Gastrocnemius medialis (tissue), 4 donors: ENCODE data around the gene EEF1G. TPM values are rescaled to one million over a fixed set of nuclear protein-coding genes. Genes with fewer than 3 reads are reported as not detected.

ENCODE experiments used
- ATAC-seq, 2 donors: fragments of 150-250 bp; one replicate each; pipeline ENCODE4 v1.9.1; 2016
- DNase-seq, 2 donors: peaks; one replicate each; pipeline ENCODE4 v3.0.0-alpha.2; 2019
- H3K27ac ChIP-seq, 4 donors: fragments of 200-600 bp; sonication (generic); 1 replicate in 1 of 4; 2 replicates in 3 of 4; pipeline ENCODE4 v1.5.1; 2016 to 2018; ENCODE audit warnings: mild to moderate bottlenecking in 2 of 4, moderate library complexity in 1 of 4
- H3K27me3 ChIP-seq, 3 donors: fragments of 200-600 bp; sonication (generic) in 2 of 3; 1 replicate in 1 of 3; 2 replicates in 2 of 3; pipeline versions ENCODE4 v1.5.1 to v1.6.0; 2016 to 2019; ENCODE audit warnings: mild to moderate bottlenecking in 1 of 3, moderate library complexity in 1 of 3
- H3K36me3 ChIP-seq, 2 donors: fragments of 200-600 bp; sonication (generic) in 1 of 2; one replicate each; pipeline ENCODE4 v1.5.1; 2017 to 2018
- H3K4me1 ChIP-seq, 2 donors: fragments of 200-600 bp; sonication (generic) in 1 of 2; one replicate each; pipeline ENCODE4 v1.5.1; 2016 to 2017; ENCODE audit warnings: mild to moderate bottlenecking in 2 of 2
- H3K4me3 ChIP-seq, 4 donors: fragments of 200-600 bp; sonication (generic) in 3 of 4; 1 replicate in 1 of 4; 2 replicates in 3 of 4; pipeline ENCODE4 v1.5.1; 2016 to 2019; ENCODE audit warnings: mild to moderate bottlenecking in 2 of 4
- H3K9me3 ChIP-seq, 3 donors: fragments of 200-600 bp; sonication (generic) in 2 of 3; 1 replicate in 1 of 3; 2 replicates in 2 of 3; pipeline ENCODE4 v1.5.1; 2016 to 2019
- POLR2A ChIP-seq, 2 donors: fragments of 450-650 bp; IDR thresholded peaks; one replicate each; pipeline ENCODE4 v1.6.1; 2017; ENCODE audit warnings: antibody characterized with exemption in 2 of 2, mild to moderate bottlenecking in 2 of 2, moderate library complexity in 2 of 2
- in situ Hi-C, 4 donors: fragments of 200-750 bp; cut with MboI; loops; one replicate each; pipeline versions ENCODE4 v1.15.0 to v1.8.0; 2017; ENCODE audit warnings: low sequenced_read_pairs in 4 of 4
- intact Hi-C: fragments of 100-400 bp; cut with DNase I; formaldehyde crosslinking; loops from one replicate; pipeline ENCODE4 v1.15.1; 2023; ENCODE audit warnings: low total_unique reads
- total RNA-seq, 4 donors: library from RNA; depleted of rRNA; stranded (reverse); fragments of >200 nt; gene quantifications; one replicate each; pipeline versions ENCODE4 v1.1.0 to v1.2.3, GENCODE V29; 2016
- TF ChIP-seq, protein P1 (sequence below), 5 experiments: fragments of 450-650 bp in 3 of 5; fragments of 200-600 bp in 2 of 5; sonication (generic) in 2 of 5; IDR thresholded peaks in 4 of 5; conservative IDR thresholded peaks in 1 of 5; 1 replicate in 4 of 5; 2 replicates in 1 of 5; pipeline ENCODE4 v1.5.1; 2016 to 2019; ENCODE audit warnings: antibody characterized with exemption in 5 of 5, mild to moderate bottlenecking in 3 of 5, moderate library complexity in 3 of 5

The EEF1G gene
- total RNA-seq, 4 donors from 2014 or later: 1,797 to 2,946 (median 1,897) TPM

DNA sequence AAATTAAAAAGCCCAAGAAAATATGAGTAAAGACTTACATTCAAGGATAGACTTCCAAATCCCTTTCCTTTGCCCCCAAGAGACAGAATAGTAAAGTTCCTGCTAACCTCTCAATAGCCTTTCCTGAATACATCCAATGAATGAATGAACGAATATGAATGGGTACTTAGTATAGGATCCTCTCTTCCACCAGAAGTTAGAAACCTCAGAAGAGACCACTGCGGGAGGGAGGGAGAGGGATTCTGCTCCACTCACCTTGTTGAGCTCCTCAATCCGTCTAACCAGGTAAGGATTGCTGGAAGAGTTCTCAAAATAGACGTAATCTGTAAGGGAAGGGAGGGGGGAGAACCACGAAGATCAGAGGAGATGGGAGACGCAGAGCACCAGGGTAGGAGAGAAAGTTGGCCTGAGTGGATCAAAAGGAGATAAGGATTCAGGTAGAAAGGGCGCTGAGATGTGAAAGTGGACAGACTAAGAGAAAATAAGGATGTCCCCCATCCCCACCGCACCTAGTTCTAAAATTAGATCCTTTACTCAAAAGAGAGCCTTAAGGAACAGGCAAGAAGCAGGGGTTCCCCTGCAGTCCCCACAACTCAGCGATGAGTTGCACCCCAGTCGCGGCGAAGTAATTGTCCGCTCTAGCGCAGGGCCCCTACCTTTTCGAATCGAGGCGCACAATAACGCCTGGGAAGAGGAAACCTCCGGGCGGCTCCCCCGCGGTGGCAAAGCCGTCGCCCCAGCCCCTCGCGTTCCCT lies 26.9 kb upstream of the EEF1G start:
- no peak for ATAC-seq
- TF ChIP-seq POLR2A (IDR thresholded peaks at IDR 0.05): no peak
- TF ChIP-seq, protein P1, sequence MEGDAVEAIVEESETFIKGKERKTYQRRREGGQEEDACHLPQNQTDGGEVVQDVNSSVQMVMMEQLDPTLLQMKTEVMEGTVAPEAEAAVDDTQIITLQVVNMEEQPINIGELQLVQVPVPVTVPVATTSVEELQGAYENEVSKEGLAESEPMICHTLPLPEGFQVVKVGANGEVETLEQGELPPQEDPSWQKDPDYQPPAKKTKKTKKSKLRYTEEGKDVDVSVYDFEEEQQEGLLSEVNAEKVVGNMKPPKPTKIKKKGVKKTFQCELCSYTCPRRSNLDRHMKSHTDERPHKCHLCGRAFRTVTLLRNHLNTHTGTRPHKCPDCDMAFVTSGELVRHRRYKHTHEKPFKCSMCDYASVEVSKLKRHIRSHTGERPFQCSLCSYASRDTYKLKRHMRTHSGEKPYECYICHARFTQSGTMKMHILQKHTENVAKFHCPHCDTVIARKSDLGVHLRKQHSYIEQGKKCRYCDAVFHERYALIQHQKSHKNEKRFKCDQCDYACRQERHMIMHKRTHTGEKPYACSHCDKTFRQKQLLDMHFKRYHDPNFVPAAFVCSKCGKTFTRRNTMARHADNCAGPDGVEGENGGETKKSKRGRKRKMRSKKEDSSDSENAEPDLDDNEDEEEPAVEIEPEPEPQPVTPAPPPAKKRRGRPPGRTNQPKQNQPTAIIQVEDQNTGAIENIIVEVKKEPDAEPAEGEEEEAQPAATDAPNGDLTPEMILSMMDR (IDR thresholded peaks at IDR 0.05 in 4 of 5, conservative IDR thresholded peaks at IDR 0.05 in 1 of 5): no peak
- H3K36me3 ChIP-seq: peaks cover 0 to 44% of the 10 kb centered on the region in 2 donors
- in situ Hi-C loops (loop anchor here in 1 of 4 donors (25.0 kb wide), 1 partner anchor 112 kb away; the partner anchor contains the start of genes BSCL2 and GNG3), intact Hi-C loops (loop anchor here (1.0 to 5.0 kb wide), 6 partner anchors 8 to 203 kb away; partner anchors contain the start of genes BSCL2, GNG3 and UBXN1)
- H3K27ac ChIP-seq: peak overlapping the region; percentile 87 to 97 (median 94)
- peak overlapping the region; percentile 84 to 99 (median 98) for H3K4me3 ChIP-seq
- no peaks in the 10 kb centered on the region for H3K9me3 ChIP-seq
- no peaks in the 10 kb centered on the region for H3K27me3 ChIP-seq
- H3K4me1 ChIP-seq: peaks cover 17 to 29% of the 10 kb centered on the region in 2 donors
- DNase-seq: no peak

DNA sequence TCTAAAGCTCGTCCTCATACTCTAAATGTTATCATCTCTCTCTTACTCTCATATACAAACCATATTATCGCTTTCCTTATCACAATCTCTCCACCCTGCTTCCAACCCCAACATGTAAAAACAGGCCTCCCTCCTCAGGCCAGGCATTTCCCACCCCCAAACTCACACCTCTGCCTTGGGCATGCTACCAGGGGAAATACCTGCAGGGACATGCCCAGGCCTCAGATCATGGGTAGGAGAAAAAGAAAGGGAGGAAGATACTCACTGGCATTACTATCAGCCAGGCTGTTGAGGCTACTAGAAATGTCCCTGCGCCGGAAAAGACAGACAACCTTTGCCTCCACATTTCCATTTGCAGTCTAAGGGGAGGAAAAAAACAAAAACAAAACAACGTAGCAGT lies 26.2 kb upstream of the EEF1G start:
- peak overlapping the region; percentile 11 to 99 (median 90) for H3K4me3 ChIP-seq
- H3K27me3 ChIP-seq: no peaks in the 10 kb centered on the region
- TF ChIP-seq POLR2A (IDR thresholded peaks at IDR 0.05): no peak
- TF ChIP-seq, protein P1 (IDR thresholded peaks at IDR 0.05 in 4 of 5, conservative IDR thresholded peaks at IDR 0.05 in 1 of 5): no peak
- ATAC-seq (no peak), DNase-seq (no peak)
- H3K4me1 ChIP-seq: peaks cover 17 to 29% of the 10 kb centered on the region in 2 donors
- H3K9me3 ChIP-seq: no peaks in the 10 kb centered on the region
- in situ Hi-C loops: loop anchor here in 1 of 4 donors (25.0 kb wide), 1 partner anchor 112 kb away; the partner anchor contains the start of genes BSCL2 and GNG3
- H3K27ac ChIP-seq: peak overlapping the region; percentile 46 to 97 (median 90)
- intact Hi-C loops: loop anchor here (5.0 kb wide), 5 partner anchors 38 to 203 kb away; partner anchors contain the start of genes BSCL2, GNG3 and UBXN1
- H3K36me3 ChIP-seq: peaks cover 0 to 47% of the 10 kb centered on the region in 2 donors

DNA sequence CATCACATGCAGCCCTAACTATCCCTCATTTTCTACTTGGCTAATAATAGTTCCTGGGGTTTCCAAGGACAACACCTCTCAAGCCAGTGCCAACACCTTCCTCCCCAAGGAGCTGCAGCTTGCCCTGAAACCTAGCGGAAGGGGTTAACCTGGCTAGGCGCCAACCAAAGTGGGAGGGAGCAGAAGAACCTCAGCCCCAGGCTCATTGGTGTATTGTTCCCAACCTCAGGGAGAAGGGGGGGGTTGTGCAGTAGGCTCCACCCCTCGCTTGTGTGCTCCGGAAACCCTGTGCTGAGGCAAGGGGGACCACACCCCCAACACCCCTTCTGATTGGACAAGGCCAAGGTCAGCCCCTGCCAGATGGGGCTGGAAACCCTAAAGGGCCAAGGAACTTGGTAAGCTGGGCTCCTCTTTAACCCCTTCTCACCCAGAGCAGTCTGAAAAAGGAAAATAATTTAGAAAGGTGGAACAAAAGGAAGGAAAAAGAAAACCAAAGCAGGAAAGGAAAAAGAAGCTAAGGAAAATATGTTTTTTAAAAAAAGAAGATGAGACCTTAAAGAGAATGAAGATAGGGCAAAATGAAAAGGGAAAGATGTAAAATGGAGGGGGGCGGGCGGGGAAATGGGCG lies 25.5 kb upstream of the EEF1G start:
- no peaks in the 10 kb centered on the region for H3K9me3 ChIP-seq
- TF ChIP-seq POLR2A (IDR thresholded peaks at IDR 0.05): no peak
- TF ChIP-seq, protein P1 (IDR thresholded peaks at IDR 0.05 in 4 of 5, conservative IDR thresholded peaks at IDR 0.05 in 1 of 5): no peak
- peaks cover 17 to 29% of the 10 kb centered on the region in 2 donors for H3K4me1 ChIP-seq
- peaks cover 0 to 54% of the 10 kb centered on the region in 2 donors for H3K36me3 ChIP-seq
- in situ Hi-C loops (no loop called here), intact Hi-C loops (no loop called here)
- DNase-seq (peak; percentile 87 to 92), ATAC-seq (peak; percentile 25 to 37)
- H3K27ac ChIP-seq: peak overlapping the region; percentile 46 to 97 (median 90)
- peak overlapping the region; percentile 11 to 99 (median 49) for H3K4me3 ChIP-seq
- no peaks in the 10 kb centered on the region for H3K27me3 ChIP-seq

DNA sequence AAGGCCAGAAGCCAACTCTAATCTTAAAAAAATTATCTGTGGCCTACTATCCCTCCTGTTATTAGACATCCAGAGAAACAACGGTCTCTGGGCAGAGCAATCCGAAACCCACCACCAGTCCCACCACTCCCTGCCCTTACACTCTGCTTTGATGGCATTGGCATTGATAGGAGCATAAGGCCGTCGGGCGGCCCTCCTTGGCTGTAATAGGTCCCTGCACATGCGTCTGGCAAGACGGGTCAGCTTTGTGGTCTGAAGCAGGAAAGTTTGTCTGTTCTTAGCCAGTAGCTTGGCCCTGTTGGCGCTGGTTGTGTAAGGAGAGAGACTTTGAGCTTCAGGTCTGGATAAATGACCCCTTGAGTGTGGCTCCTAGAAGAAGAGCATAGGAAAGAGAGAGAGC lies 21.4 kb upstream of the EEF1G start:
- TF ChIP-seq, protein P1 (IDR thresholded peaks at IDR 0.05 in 4 of 5, conservative IDR thresholded peaks at IDR 0.05 in 1 of 5): no peak
- no peak for TF ChIP-seq POLR2A (IDR thresholded peaks at IDR 0.05)
- no peak for ATAC-seq
- Histone ChIP-seq H3K27ac (no peak overlapping the region), H3K4me1 (peaks cover 30 to 37% of the 10 kb centered on the region in 2 donors), H3K36me3 (peaks cover 0 to 60% of the 10 kb centered on the region in 2 donors), H3K27me3 (no peaks in the 10 kb centered on the region), H3K9me3 (no peaks in the 10 kb centered on the region), H3K4me3 (no peak overlapping the region)
- in situ Hi-C loops: no loop called here
- intact Hi-C loops: no loop called here
- no peak for DNase-seq
